ENCODE data around the gene MYZAP. TPM values are rescaled to one million over a fixed set of nuclear protein-coding genes. Genes with fewer than 3 reads are reported as not detected.

MYZAP gene
- total and polyA plus RNA-seq, 2 of the 4 experiments (the other 2 are of a cell fraction): not detected

DNA sequence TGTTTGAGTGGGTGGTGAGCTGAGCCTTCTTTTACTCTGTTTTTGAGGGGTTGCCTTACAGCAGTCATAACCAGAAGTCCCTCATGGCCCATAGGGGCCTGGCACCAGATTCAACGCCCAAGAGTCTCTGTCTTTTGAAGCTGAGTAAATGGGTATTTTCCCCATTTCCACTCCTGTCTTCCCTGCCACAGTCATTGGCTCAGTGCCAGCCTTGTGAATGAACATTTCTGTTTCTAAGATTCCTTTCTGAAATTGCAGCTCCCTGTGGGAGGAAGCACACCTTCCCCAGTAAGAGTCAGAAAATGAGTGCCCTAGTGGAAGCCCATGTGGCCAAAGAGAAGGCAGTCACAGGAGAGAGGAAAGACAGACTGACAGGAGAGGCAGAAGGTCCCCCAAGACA lies 71.1 kb downstream of the MYZAP start:
- no peaks in the 10 kb centered on the region for H3K79me1 ChIP-seq (ENCODE audit: low read depth in 1 of 2, low read length in 2 of 2)
- H2AK9ac ChIP-seq (replicated peaks; ENCODE audit: low read depth, low read length, poor library complexity): no peak overlapping the region
- no peak overlapping the region for H3K23ac ChIP-seq (ENCODE audit: low read depth, low read length)
- no peaks in the 10 kb centered on the region for H3K9me1 ChIP-seq (ENCODE audit: insufficient read depth, low read length)
- H2BK5ac ChIP-seq (ENCODE audit: low read depth, low read length, poor library complexity, severe bottlenecking): no peak overlapping the region
- dilution Hi-C loops (cut with HindIII; ENCODE audit: low sequenced_read_pairs, unreplicated experiment): no loop called here
- H3K9ac ChIP-seq (ENCODE audit: low read depth, low read length): no peak overlapping the region
- no peak overlapping the region for H2BK20ac ChIP-seq (ENCODE audit: low read depth, low read length)
- H2AK5ac ChIP-seq (ENCODE audit: low read depth, low read length): no peak overlapping the region
- no peak overlapping the region for H3K27ac ChIP-seq (ENCODE audit: insufficient read depth, low read length)
- no CpG with 5 or more reads among the region's 1 CpG for WGBS, 2 experiments (ENCODE audit: extremely low coverage in 2 of 2, insufficient read length in 1 of 2)
- intact Hi-C loops (cut with micrococcal nuclease): loop anchor here (10.0 kb wide), 1 partner anchor 412 kb away; no protein-coding TSS in a partner anchor
- peaks cover 14% of the 10 kb centered on the region for H3K27me3 ChIP-seq (ENCODE audit: control insufficient read depth, insufficient read depth, low read length)
- H3K14ac ChIP-seq (replicated peaks; ENCODE audit: low read depth, low read length): no peak overlapping the region
- H4K20me1 ChIP-seq (ENCODE audit: insufficient read depth, low read length): no peaks in the 10 kb centered on the region
- H2AFZ ChIP-seq (replicated peaks; ENCODE audit: low read length, poor library complexity): no peak overlapping the region
- ATAC-seq (ENCODE audit: low read depth) (no peak), DNase-seq (no peak)
- H3K36me3 ChIP-seq (ENCODE audit: control insufficient read depth, insufficient read depth, low read length): no peaks in the 10 kb centered on the region
- no peak overlapping the region for H4K91ac ChIP-seq (ENCODE audit: insufficient read depth, low read depth, low read length)
- no peak overlapping the region for H2BK15ac ChIP-seq (ENCODE audit: low read depth, low read length)
- no peak overlapping the region for H2BK120ac ChIP-seq (ENCODE audit: low read depth, low read length)
- no peak overlapping the region for H3K4me2 ChIP-seq (ENCODE audit: low read depth, low read length)
- POLR2A ChIA-PET (ENCODE audit: unreplicated experiment): no interaction called here
- no peaks in the 10 kb centered on the region for H3K4me1 ChIP-seq (ENCODE audit: control insufficient read depth, insufficient read depth, low read length)
- in situ Hi-C loops (cut with MboI; ENCODE audit: low sequenced_read_pairs): loop anchor here (10.0 kb wide), 1 partner anchor 202 kb away; no protein-coding TSS in a partner anchor
- no peaks in the 10 kb centered on the region for H3K9me3 ChIP-seq (ENCODE audit: control insufficient read depth, insufficient read depth, low read length)
- no peak overlapping the region for H4K8ac ChIP-seq (ENCODE audit: low read depth in 2 of 2, low read length in 2 of 2)
- CTCF ChIA-PET: interaction anchor here (0.6 to 0.7 kb wide), 2 partner anchors 20 to 70 kb away, joined by 4 read pairs; no protein-coding TSS in a partner anchor
- H3K18ac ChIP-seq (ENCODE audit: low read depth, low read length): no peak overlapping the region
- no peak for TF ChIP-seq MXI1 (IDR thresholded peaks at IDR 0.05; ENCODE audit: borderline replicate concordance, low read depth, low read length)
- TF ChIP-seq, protein P1, sequence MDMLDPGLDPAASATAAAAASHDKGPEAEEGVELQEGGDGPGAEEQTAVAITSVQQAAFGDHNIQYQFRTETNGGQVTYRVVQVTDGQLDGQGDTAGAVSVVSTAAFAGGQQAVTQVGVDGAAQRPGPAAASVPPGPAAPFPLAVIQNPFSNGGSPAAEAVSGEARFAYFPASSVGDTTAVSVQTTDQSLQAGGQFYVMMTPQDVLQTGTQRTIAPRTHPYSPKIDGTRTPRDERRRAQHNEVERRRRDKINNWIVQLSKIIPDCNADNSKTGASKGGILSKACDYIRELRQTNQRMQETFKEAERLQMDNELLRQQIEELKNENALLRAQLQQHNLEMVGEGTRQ (IDR thresholded peaks at IDR 0.05; ENCODE audit: low read depth, low read length): no peak
- no peak for TF ChIP-seq FOS (IDR thresholded peaks at IDR 0.05; ENCODE audit: low read depth, low read length)
- TF ChIP-seq MAZ (IDR thresholded peaks at IDR 0.05; ENCODE audit: borderline replicate concordance, low read depth, low read length): no peak
- TF ChIP-seq CEBPB (IDR thresholded peaks at IDR 0.05; ENCODE audit: low read depth, low read length): no peak
- no peak for TF ChIP-seq RAD21 (IDR thresholded peaks at IDR 0.05; ENCODE audit: low read length)
- TF ChIP-seq SMC3 (IDR thresholded peaks at IDR 0.05; ENCODE audit: low read depth, low read length): no peak
- TF ChIP-seq, protein P2, sequence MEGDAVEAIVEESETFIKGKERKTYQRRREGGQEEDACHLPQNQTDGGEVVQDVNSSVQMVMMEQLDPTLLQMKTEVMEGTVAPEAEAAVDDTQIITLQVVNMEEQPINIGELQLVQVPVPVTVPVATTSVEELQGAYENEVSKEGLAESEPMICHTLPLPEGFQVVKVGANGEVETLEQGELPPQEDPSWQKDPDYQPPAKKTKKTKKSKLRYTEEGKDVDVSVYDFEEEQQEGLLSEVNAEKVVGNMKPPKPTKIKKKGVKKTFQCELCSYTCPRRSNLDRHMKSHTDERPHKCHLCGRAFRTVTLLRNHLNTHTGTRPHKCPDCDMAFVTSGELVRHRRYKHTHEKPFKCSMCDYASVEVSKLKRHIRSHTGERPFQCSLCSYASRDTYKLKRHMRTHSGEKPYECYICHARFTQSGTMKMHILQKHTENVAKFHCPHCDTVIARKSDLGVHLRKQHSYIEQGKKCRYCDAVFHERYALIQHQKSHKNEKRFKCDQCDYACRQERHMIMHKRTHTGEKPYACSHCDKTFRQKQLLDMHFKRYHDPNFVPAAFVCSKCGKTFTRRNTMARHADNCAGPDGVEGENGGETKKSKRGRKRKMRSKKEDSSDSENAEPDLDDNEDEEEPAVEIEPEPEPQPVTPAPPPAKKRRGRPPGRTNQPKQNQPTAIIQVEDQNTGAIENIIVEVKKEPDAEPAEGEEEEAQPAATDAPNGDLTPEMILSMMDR (conservative IDR thresholded peaks at IDR 0.05; ENCODE audit: low read depth, low read length): no peak
- TF ChIP-seq POLR2A (IDR thresholded peaks at IDR 0.05; ENCODE audit: low read depth, low read length): no peak
- TF ChIP-seq, protein P3, sequence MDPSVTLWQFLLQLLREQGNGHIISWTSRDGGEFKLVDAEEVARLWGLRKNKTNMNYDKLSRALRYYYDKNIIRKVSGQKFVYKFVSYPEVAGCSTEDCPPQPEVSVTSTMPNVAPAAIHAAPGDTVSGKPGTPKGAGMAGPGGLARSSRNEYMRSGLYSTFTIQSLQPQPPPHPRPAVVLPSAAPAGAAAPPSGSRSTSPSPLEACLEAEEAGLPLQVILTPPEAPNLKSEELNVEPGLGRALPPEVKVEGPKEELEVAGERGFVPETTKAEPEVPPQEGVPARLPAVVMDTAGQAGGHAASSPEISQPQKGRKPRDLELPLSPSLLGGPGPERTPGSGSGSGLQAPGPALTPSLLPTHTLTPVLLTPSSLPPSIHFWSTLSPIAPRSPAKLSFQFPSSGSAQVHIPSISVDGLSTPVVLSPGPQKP (IDR thresholded peaks at IDR 0.05; ENCODE audit: borderline replicate concordance, low read depth, low read length): no peak
- TF ChIP-seq NFE2L2 (IDR thresholded peaks at IDR 0.05; ENCODE audit: low read depth, low read length): no peak
- no peak for TF ChIP-seq RFX5 (IDR thresholded peaks at IDR 0.05; ENCODE audit: low read depth, low read length)
- no peak for TF ChIP-seq MAFK (IDR thresholded peaks at IDR 0.05; ENCODE audit: low read depth, low read length)
- no peak for TF ChIP-seq CHD1 (IDR thresholded peaks at IDR 0.05; ENCODE audit: low read depth, low read length)
- TF ChIP-seq RCOR1 (IDR thresholded peaks at IDR 0.05; ENCODE audit: insufficient replicate concordance, low read length): no peak
- TF ChIP-seq BHLHE40 (IDR thresholded peaks at IDR 0.05; ENCODE audit: low read depth, low read length): no peak
- no peak overlapping the region for H3K4ac ChIP-seq (ENCODE audit: low read depth, low read length)
- no TSS peak for BruUV-seq (replicated peaks)
- H3K4me3 ChIP-seq (ENCODE audit: insufficient read depth, low read depth, low read length): no peak overlapping the region
- H4K5ac ChIP-seq (ENCODE audit: low read depth, low read length): no peak overlapping the region
- H3K56ac ChIP-seq (ENCODE audit: extremely low read depth, insufficient read depth, low read length): no peak overlapping the region
